ENCODE results near the gene MARCHF5. TPM values are rescaled to one million over a fixed set of nuclear protein-coding genes. Genes with fewer than 3 reads are reported as not detected.

The MARCHF5 gene
- total RNA-seq, 2 experiments from 2014 or later, result 25.4 to 29.3 TPM

DNA sequence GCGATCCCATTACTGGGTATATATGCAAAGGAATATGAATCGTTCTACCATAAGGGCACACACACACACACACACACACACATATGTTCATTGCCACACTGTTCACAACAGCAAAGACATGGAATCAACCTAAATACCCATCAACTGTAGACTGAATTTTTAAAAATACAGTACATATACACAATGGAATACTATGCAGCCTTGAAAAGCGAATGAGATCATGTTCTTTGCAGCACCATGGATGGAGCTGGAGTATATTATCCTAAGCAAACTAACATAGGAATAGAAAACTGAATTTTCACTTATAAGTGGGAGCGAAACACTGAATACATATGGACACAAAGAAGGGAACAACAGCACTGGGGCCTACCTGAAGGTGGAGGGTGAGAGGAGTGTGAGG is 72.5 kb downstream of the MARCHF5 start:
- H3K36me3 Mint-ChIP-seq (ENCODE audit: low read depth), result no peaks in the 10 kb centered on the region
- peaks cover 2% of the 10 kb centered on the region for H3K9me3 Mint-ChIP-seq
- intact Hi-C loops (cut with micrococcal nuclease), result no loop called here
- H3K27ac Mint-ChIP-seq, result no peak overlapping the region
- no peak for TF ChIP-seq CTCF (IDR thresholded peaks at IDR 0.05)
- ChIA-PET POLR2A (no interaction called here), CTCF (no interaction called here)
- no peaks in the 10 kb centered on the region for H3K4me1 Mint-ChIP-seq (ENCODE audit: low read depth)
- H3K27me3 Mint-ChIP-seq, result peaks cover 17% of the 10 kb centered on the region
- DNase-seq, result no peak
- no peak overlapping the region for H3K4me3 Mint-ChIP-seq
- no peak for ATAC-seq

- ChIA-PET POLR2A (no interaction called here), CTCF (interaction anchor here (1.0 kb wide), 1 partner anchor 68 kb away, joined by 3 read pairs; no protein-coding TSS in a partner anchor)
- no peak overlapping the region for H3K4me3 Mint-ChIP-seq
- no peaks in the 10 kb centered on the region for H3K36me3 Mint-ChIP-seq (ENCODE audit: low read depth)
- intact Hi-C loops (cut with micrococcal nuclease), result no loop called here
- H3K9me3 Mint-ChIP-seq, result peaks cover 2% of the 10 kb centered on the region
- TF ChIP-seq CTCF (IDR thresholded peaks at IDR 0.05), result no peak
- DNase-seq (no peak), ATAC-seq (no peak)
- no peak overlapping the region for H3K27ac Mint-ChIP-seq
- no peaks in the 10 kb centered on the region for H3K4me1 Mint-ChIP-seq (ENCODE audit: low read depth)
- peaks cover 15% of the 10 kb centered on the region for H3K27me3 Mint-ChIP-seq
These were observed 75.5 kb downstream of the MARCHF5 start for GRCh38 chr10:92366412-92367021.

- Mint-ChIP-seq H3K4me3 (no peak overlapping the region), H3K27me3 (peaks cover 3% of the 10 kb centered on the region), H3K36me3 (ENCODE audit: low read depth) (no peaks in the 10 kb centered on the region), H3K9me3 (no peaks in the 10 kb centered on the region), H3K4me1 (ENCODE audit: low read depth) (no peaks in the 10 kb centered on the region), H3K27ac (no peak overlapping the region)
- ChIA-PET CTCF (no interaction called here), POLR2A (no interaction called here)
- no peak for DNase-seq
- no peak for ATAC-seq
- no peak for TF ChIP-seq CTCF (IDR thresholded peaks at IDR 0.05)
- intact Hi-C loops (cut with micrococcal nuclease), result no loop called here
These were observed 87.0 kb downstream of the MARCHF5 start for GRCh38 chr10:92377962-92378361.

DNA sequence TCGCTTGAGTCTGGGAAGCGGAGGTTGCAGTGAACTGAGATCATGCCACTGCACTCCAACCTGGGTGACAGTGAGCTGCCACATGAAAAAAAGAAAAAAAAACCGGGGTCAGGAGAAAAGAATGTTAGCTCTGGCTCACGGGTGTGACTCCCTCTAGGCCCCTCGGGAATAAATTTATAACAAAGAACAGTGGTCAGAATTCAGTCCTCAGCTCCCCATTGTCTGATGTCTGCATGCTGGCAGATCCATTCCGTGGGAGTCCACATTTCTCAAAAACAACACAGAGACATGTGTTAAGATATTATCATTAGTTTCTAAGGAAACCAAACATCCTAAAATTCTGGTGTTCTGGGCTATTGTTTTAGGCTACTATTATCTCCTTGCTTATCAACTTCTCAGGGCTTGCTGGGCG is 90.6 kb downstream of the MARCHF5 start:
- peaks cover 7% of the 10 kb centered on the region for H3K27me3 Mint-ChIP-seq
- no peaks in the 10 kb centered on the region for H3K9me3 Mint-ChIP-seq
- H3K4me1 Mint-ChIP-seq (ENCODE audit: low read depth), result no peaks in the 10 kb centered on the region
- no peak overlapping the region for H3K27ac Mint-ChIP-seq
- ChIA-PET POLR2A (interaction anchor here (1.2 kb wide), 1 partner anchor 39 kb away, joined by 3 read pairs; no protein-coding TSS in a partner anchor), CTCF (interaction anchor here (1.6 kb wide), 1 partner anchor 9 kb away, joined by 5 read pairs; no protein-coding TSS in a partner anchor)
- intact Hi-C loops (cut with micrococcal nuclease), result no loop called here
- H3K4me3 Mint-ChIP-seq, result no peak overlapping the region
- ATAC-seq (no peak), DNase-seq (no peak)
- no peak for TF ChIP-seq CTCF (IDR thresholded peaks at IDR 0.05)
- no peaks in the 10 kb centered on the region for H3K36me3 Mint-ChIP-seq (ENCODE audit: low read depth)

DNA sequence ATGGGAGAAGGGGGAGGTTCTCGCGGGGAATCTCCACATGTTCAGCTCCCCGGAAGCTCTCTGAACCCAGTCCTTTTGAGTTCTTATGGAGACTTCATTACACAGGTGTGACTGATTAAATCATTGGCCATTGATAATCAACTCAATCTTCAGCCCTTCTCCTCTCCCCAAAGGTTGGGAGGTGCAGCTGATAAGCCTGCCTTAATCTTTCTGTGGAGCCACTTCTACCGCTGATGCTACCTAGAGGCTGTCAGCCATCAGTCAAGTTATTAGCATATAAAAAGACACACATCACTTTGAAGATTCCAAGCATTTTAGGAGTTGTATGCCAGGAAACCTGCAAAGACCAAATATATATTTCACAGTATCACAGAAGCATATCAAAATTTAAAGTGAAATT is 91.7 kb downstream of the MARCHF5 start:
- DNase-seq, result no peak
- H3K4me3 Mint-ChIP-seq, result no peak overlapping the region

More for the DNA sequence above, 91.7 kb downstream of the MARCHF5 start:
- intact Hi-C loops (cut with micrococcal nuclease), result no loop called here
- ATAC-seq, result no peak
- Mint-ChIP-seq H3K9me3 (no peaks in the 10 kb centered on the region), H3K4me1 (ENCODE audit: low read depth) (no peaks in the 10 kb centered on the region), H3K27me3 (peaks cover 8% of the 10 kb centered on the region), H3K36me3 (ENCODE audit: low read depth) (no peaks in the 10 kb centered on the region), H3K27ac (no peak overlapping the region)
- CTCF ChIA-PET, result no interaction called here
- TF ChIP-seq CTCF (IDR thresholded peaks at IDR 0.05), result no peak
- POLR2A ChIA-PET, result no interaction called here

Data from activated CD8-positive, alpha-beta T cell treated with anti-CD3 and anti-CD28 coated beads for 36 hours (primary cell).